Inflammatory macrophage treated with lipopolysaccharide for 4 hours (primary cell): Measurements from ENCODE around the gene ASXL1.
"Not testable (repeated sequence)": the region's sequence is repeated elsewhere in the genome, so short reads cannot be mapped to it uniquely, and the experiment has no call there.

ENCODE experiments used
- DNase-seq: peaks from one replicate; pipeline ENCODE4 v3.0.0-alpha.2; 2020

The ASXL1 gene

DNA sequence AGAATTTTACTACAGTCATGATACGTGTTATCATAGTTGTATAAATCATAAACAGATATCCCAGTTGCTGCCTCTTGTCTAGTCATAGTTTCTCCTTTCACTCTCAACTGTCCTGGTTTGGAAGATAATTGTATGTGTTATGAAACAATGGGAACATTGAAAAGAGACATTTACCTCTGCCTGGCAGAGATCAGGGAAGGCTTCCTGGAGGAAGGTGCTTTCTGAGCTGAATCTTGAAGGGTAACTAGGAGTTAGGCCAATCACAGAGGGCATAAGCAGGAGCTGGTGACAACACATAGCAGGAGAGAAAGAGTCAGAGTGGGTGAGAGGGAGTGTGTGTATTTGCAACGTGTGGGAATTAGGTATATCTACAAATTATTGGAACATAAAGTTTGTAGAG is 5.4 kb downstream of the ASXL1 start:
- DNase-seq = no peak

DNA sequence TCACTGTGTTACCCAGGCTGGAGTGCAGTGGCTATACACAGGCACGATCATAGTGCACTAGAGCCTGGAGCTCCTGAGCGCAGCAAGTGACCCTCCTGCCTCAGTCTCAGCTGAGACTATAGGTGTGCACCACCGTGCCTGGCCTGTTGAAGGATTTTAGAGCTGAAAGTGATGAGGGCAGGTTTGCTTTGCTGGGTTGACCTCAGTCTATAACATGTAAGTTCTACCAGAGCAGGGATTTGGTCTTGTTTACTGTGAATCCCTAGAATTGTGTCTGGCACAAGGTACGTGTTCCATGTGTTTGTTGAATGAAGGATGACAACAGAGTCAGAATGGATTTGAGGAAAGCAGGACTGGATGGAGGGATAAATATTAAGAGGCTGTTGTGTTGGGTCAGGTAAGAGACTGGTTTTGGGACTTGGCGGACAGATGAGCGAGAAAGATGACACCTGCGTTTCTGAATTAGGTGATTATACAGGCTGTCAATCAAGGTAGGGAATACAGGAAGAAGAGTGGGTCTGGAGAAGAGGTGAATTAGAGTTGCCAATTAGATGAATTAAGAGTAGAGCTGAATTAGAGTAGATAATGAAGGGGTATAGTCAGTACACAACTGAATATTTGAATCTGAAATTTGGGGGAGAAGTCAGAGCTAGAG is 6.5 kb downstream of the ASXL1 start:
- DNase-seq = no peak

DNA sequence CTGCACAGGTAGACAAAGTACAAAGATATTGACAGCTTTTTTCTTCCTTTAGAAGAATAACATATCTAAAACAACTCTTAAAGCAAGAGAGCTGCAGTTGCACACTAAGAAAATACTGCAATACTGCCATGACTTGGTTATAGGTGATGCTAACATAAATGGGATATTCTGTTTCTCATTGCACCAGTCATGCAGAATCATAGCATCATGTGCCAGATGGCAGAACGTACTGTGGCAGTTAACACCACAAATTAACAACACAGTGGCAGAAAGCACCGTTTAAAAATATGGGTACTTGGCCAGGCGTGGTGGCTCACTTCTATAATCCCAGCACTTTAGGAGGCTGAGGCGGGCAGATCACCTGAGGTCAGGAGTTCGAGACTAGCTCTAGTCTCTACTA is 7.4 kb downstream of the ASXL1 start:
- no peak for DNase-seq

DNA sequence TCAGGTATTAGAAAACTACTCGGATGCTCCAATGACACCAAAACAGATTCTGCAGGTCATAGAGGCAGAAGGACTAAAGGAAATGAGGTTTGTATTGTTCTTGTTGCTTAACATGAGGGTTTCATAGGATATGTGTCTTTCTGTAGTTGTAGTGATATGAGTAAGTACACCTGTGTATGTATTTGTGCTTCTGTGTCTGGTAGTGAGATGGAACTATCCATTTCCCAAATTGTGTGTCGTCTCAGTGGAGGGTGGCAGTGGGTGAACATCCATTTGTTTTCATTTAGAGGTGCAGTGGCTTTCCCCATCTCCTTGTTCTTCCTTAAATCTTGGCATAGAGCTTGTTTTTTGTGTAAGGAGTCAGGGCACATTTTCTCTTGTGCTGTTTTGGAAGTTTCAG is 8.2 kb downstream of the ASXL1 start:
- no peak for DNase-seq

DNA sequence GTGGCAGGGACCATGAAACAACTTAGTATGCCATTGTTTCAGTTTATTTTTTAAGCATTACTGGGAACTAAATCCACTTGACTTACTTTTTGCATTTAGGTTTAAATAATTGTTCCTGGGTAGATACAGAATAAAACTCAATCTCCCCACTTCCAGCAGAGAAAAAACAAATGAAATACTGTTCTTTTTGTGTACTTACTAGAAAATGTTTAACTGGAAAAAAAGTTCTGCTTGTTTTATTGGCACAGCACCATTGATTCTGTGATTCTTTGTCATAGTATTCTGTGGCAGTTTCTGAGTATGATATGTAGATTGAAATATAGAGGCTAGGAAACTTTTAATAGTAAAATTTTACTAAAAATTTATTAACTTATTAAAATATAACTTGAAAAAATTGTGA is 10.2 kb downstream of the ASXL1 start:
- DNase-seq = no peak

- peak; percentile 46 for DNase-seq
Observed at GRCh38 chr20:32368925-32369324, 10.8 kb downstream of the ASXL1 start.

- no peak for DNase-seq
Observed at GRCh38 chr20:32370897-32371296, 12.8 kb downstream of the ASXL1 start.

DNA sequence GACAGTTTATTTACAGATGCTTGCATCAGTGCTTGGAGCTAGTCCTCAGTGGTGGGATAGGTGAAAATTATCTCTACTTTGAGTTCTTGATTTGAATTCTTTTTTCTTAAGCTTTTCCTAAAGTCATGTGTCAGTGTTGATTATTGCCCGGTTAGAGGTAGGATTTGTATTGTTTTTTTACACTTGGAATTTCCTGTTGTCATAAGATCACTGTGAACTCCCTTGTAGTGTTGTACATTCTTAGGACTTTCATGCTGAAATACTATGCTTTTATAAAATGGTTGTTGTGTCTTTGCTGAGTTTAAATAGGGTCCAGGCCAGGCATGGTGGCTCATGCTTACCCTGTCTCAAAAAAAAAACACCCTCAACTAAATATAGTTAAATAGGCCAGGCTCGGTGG is 20.3 kb downstream of the ASXL1 start:
- no peak for DNase-seq

- not testable (repeated sequence) for DNase-seq
Observed at GRCh38 chr20:32380037-32380436, 21.9 kb downstream of the ASXL1 start.

GRCh38 chr20:32380745-32381144 is 22.6 kb downstream of the ASXL1 start:
- DNase-seq = no peak

DNA sequence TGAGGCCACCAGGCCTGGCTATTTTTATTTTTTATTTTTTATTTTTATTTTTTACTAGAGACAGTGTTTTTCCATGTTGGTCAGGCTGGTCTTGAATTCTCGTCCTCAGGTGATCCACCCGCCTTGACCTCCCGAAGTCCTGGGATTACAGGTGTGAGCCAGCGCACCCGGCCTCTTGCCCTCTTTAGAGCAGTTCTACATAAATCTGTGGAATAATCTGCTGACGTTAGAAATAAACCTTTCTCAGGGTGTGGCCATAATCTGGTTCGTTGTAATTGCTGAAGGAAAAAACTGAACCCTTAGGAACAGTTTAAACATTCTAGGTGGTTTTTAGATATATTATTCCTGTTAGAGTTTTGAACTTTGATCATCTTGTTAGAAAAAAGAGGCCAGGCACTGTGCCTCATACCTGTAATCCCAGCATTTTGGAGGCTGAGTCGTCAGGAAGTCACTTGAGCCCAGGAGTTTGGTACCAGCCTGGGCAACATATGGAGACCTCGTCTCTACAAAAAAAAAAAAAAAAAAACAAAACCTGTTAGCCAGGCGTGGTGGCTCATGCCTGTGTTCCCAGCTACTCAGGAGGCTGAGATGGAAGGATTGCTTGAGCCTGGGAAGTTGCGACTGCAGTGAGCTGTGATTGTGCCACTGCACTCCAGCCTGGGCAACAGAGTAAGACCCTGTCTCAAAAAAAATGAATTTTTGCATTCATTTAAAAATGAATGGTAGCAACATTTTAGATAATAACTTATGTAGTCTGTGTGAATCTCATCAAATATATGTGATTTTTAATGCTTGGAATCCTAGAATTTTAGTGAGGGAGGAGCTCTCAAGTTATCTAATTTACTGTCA is 24.2 kb downstream of the ASXL1 start:
- no peak for DNase-seq

- DNase-seq = not testable (repeated sequence)
Observed at GRCh38 chr20:32383441-32383840, 25.3 kb downstream of the ASXL1 start.

DNA sequence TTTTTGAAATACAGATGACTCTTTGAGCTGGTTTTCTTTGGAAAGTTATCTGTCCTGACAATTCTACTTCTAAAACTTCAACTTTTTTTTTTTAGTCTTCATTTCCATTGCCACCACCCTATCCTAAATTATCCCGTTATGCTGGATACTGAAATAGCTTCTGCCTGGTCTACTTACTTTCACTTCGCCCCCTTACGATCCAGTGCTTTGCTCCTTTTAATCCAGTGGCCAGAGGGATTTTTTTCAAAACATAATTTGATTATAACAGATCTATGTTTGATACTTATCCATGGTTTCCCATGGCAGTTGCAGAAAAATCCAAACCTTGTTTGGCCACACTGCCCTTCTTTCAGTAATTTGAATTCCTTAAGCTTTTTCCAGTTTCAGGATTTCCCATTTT is 27.4 kb downstream of the ASXL1 start:
- no peak for DNase-seq

GRCh38 chr20:32386091-32386490 is 28.0 kb downstream of the ASXL1 start:
- DNase-seq = no peak

DNA sequence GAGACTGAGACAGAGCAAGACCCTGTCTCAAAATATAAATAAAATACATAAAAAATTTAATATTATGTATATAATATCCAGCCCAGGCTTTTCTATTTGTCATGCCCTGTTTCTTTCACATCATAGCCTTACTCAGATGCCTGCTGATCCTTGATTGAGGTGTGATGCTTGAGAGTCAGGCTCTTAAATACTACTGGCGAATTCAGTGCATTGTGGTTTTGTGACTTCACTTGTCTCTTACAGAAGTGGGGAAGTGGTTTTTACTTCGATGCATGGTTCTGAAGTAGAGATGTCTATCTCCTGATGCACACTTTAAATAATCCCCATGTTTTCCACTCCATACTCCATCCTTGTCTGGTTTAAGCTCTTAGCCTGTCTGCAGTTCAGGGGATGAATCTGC is 29.1 kb downstream of the ASXL1 start:
- peak; percentile 13 for DNase-seq

GRCh38 chr20:32391003-32391402 is 32.9 kb downstream of the ASXL1 start:
- DNase-seq = peak; percentile 83

DNA sequence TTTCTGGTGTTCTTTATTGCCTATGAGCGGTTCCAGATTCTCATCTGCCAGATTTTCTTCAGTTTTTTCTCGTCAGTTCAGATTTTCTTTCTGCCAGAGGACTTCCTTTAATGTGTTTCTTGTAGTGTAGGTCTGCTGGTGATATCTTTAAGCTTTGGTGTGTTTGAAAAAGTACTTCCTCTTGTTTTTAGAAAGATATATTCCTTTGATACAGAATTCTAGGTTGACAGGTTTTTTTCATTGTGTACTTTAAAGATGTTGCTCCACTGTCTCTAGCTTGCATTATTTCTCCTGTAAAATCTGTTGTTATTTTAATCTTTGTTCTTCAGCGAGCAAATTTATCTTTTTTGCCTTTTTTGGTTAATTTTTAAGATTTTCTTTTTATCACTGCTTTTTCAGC is 36.9 kb downstream of the ASXL1 start:
- no peak for DNase-seq

- DNase-seq = no peak
Observed at GRCh38 chr20:32396646-32397160, 38.6 kb downstream of the ASXL1 start.

DNA sequence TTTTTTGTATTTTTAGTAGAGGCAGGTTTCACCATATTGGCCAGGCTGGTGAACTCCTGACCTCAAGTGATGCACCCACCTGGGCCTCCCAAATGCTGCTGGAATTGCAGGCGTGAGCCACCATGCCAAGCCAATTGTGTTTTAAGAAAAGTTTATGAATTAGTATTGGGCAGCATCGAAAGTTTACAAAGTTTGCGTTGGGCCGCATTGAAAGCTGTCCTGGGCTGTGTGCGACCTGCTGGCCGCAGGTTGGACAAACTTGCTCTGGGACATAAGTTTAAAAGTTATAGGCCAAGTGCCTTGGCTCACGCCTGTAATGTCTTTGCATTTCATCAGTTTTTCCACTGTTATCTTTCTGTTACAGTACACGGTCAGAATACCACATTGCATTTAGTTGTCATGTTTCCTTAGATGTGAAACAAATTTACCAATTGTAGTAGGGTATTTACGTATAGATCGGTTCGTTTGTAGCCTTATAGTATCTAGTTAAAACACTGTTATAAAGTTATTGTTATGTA is 39.5 kb downstream of the ASXL1 start:
- DNase-seq = no peak

DNA sequence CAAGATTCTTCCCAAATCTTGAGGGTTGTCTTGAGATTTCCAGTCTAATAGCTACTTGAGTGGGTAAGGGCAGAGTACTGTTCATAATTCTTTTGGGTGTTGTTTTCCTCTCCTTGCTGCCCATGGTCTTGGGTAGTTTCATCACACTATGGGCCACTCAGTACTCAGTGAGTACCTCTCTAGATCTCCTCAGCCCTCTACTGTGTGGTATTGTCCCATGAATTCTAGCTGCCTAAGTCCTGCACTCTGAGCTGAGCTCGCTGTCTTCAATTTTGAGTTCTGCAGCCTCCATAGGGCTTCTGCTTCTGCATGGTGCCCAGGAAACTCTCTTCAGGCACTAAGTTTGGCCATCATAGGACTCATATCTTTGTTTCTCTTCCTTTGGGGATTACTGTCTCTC is 42.3 kb downstream of the ASXL1 start:
- no peak for DNase-seq

- no peak for DNase-seq
Observed at GRCh38 chr20:32404017-32404416, 45.9 kb downstream of the ASXL1 start.

DNA sequence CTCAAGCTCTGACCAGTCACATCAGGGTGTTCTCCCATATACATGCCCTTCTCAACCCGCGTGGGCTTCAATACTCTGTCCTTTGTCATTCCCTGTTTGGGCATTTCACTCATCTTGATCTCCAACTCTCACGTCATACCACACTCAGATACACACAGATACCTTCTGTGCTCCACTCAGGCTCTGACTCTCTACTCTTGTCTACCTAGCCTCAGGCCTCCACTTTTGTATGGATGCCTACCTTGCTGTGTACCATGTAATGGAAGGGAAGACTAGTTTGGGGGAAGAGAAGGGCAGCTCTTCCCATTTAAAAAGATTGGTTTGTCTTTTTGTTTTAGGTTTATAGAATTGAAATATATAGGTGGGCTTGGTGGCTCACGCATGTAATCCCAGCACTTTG is 48.6 kb downstream of the ASXL1 start:
- DNase-seq = no peak

DNA sequence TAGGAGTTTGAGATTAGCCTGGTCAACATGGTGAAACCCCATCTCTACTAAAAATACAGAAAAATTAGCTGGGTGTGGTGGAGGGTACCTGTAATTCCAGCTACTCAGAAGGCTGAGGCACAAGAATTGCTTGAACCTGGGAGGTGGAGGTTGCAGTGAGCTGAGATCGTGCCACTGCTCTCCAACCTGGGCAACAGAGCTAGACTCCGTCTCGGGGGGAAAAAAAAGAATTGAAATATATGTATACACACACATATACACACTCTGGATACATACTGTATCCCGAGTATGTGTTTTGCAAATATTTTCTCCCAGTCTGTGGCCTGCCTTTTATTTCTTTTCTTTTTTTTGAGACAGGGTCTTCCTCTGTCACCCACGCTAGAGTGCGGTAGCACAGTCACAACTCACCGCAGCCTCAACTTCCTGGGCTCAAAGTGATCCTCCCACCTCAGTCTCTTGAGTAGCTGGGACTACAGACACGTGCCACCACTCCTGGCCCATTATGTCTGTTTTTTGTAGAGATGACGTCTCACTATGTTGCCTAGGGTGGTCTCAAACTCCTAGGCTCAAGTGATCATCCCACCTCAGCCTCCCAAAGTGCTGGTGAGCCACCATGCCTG is 49.1 kb downstream of the ASXL1 start:
- not testable (repeated sequence) for DNase-seq
